Mucosa of stomach (tissue), 1 donor: ENCODE measurements around the gene CD28.

Source experiments
- H3K27me3 ChIP-seq: one replicate; pipeline ENCODE4 v1.7.0; 2013; ENCODE audit warnings: mild to moderate bottlenecking, low read length; ENCODE audit not compliant: control insufficient read depth, insufficient read depth
- H3K36me3 ChIP-seq: one replicate; pipeline ENCODE4 v1.7.0; 2013; ENCODE audit warnings: low read length; ENCODE audit not compliant: control insufficient read depth, insufficient read depth
- H3K4me1 ChIP-seq: one replicate; pipeline ENCODE4 v1.7.0; 2013; ENCODE audit warnings: mild to moderate bottlenecking, low read length; ENCODE audit not compliant: control insufficient read depth, insufficient read depth
- H3K4me3 ChIP-seq: one replicate; pipeline ENCODE4 v1.7.0; 2013; ENCODE audit warnings: low read length
- H3K9ac ChIP-seq: one replicate; pipeline ENCODE4 v1.7.0; 2013; ENCODE audit warnings: mild to moderate bottlenecking, low read length, moderate library complexity
- H3K9me3 ChIP-seq: one replicate; pipeline ENCODE4 v1.7.0; 2013; ENCODE audit warnings: mild to moderate bottlenecking, low read length, moderate library complexity; ENCODE audit not compliant: control insufficient read depth
- donor health status: Pancreatic carcinoma.

Gene CD28

GRCh38 chr2:203673933-203674332 is 32.5 kb upstream of the CD28 start:
- H3K4me3 ChIP-seq, result no peak overlapping the region
- H3K36me3 ChIP-seq, result no peaks in the 10 kb centered on the region
- H3K4me1 ChIP-seq, result peaks cover 10% of the 10 kb centered on the region
- H3K27me3 ChIP-seq, result no peaks in the 10 kb centered on the region
- no peaks in the 10 kb centered on the region for H3K9me3 ChIP-seq
- H3K9ac ChIP-seq, result no peak overlapping the region

- no peaks in the 10 kb centered on the region for H3K36me3 ChIP-seq
- peaks cover 10% of the 10 kb centered on the region for H3K4me1 ChIP-seq
- H3K9me3 ChIP-seq, result no peaks in the 10 kb centered on the region
- no peak overlapping the region for H3K4me3 ChIP-seq
- H3K27me3 ChIP-seq, result no peaks in the 10 kb centered on the region
- no peak overlapping the region for H3K9ac ChIP-seq
Observed at GRCh38 chr2:203675086-203675485, 31.4 kb upstream of the CD28 start.

- Histone ChIP-seq H3K36me3 (no peaks in the 10 kb centered on the region), H3K4me3 (no peak overlapping the region), H3K9ac (no peak overlapping the region), H3K27me3 (no peaks in the 10 kb centered on the region), H3K9me3 (no peaks in the 10 kb centered on the region), H3K4me1 (peaks cover 5% of the 10 kb centered on the region)
Observed at GRCh38 chr2:203678971-203679370, 27.5 kb upstream of the CD28 start.

- Histone ChIP-seq H3K9me3 (no peaks in the 10 kb centered on the region), H3K4me1 (peaks cover 9% of the 10 kb centered on the region), H3K9ac (no peak overlapping the region), H3K4me3 (no peak overlapping the region), H3K27me3 (no peaks in the 10 kb centered on the region), H3K36me3 (no peaks in the 10 kb centered on the region)
Observed at GRCh38 chr2:203679401-203679800, 27.0 kb upstream of the CD28 start.

- no peaks in the 10 kb centered on the region for H3K36me3 ChIP-seq
- no peaks in the 10 kb centered on the region for H3K27me3 ChIP-seq
- H3K9me3 ChIP-seq, result no peaks in the 10 kb centered on the region
- H3K9ac ChIP-seq, result no peak overlapping the region
- H3K4me1 ChIP-seq, result peaks cover 17% of the 10 kb centered on the region
- H3K4me3 ChIP-seq, result no peak overlapping the region
Observed at GRCh38 chr2:203681978-203682377, 24.5 kb upstream of the CD28 start.

GRCh38 chr2:203682688-203683130 is 23.7 kb upstream of the CD28 start:
- Histone ChIP-seq H3K9me3 (no peaks in the 10 kb centered on the region), H3K36me3 (no peaks in the 10 kb centered on the region), H3K4me1 (peaks cover 22% of the 10 kb centered on the region), H3K27me3 (no peaks in the 10 kb centered on the region), H3K4me3 (no peak overlapping the region), H3K9ac (no peak overlapping the region)

GRCh38 chr2:203683421-203683820 is 23.0 kb upstream of the CD28 start:
- peaks cover 22% of the 10 kb centered on the region for H3K4me1 ChIP-seq
- no peaks in the 10 kb centered on the region for H3K9me3 ChIP-seq
- H3K27me3 ChIP-seq, result no peaks in the 10 kb centered on the region
- H3K4me3 ChIP-seq, result no peak overlapping the region
- H3K9ac ChIP-seq, result no peak overlapping the region
- H3K36me3 ChIP-seq, result no peaks in the 10 kb centered on the region

GRCh38 chr2:203683932-203684556 is 22.4 kb upstream of the CD28 start:
- H3K4me3 ChIP-seq, result no peak overlapping the region
- no peaks in the 10 kb centered on the region for H3K36me3 ChIP-seq
- no peaks in the 10 kb centered on the region for H3K9me3 ChIP-seq
- H3K4me1 ChIP-seq, result peaks cover 22% of the 10 kb centered on the region
- no peaks in the 10 kb centered on the region for H3K27me3 ChIP-seq
- H3K9ac ChIP-seq, result no peak overlapping the region

- H3K4me1 ChIP-seq, result peaks cover 30% of the 10 kb centered on the region
- H3K9me3 ChIP-seq, result no peaks in the 10 kb centered on the region
- H3K4me3 ChIP-seq, result no peak overlapping the region
- no peak overlapping the region for H3K9ac ChIP-seq
- no peaks in the 10 kb centered on the region for H3K36me3 ChIP-seq
- H3K27me3 ChIP-seq, result no peaks in the 10 kb centered on the region
Observed at GRCh38 chr2:203685081-203685621, 21.3 kb upstream of the CD28 start.

- no peak overlapping the region for H3K9ac ChIP-seq
- H3K36me3 ChIP-seq, result no peaks in the 10 kb centered on the region
- H3K27me3 ChIP-seq, result no peaks in the 10 kb centered on the region
- no peaks in the 10 kb centered on the region for H3K9me3 ChIP-seq
- peaks cover 33% of the 10 kb centered on the region for H3K4me1 ChIP-seq
- no peak overlapping the region for H3K4me3 ChIP-seq
Observed at GRCh38 chr2:203685789-203686420, 20.5 kb upstream of the CD28 start.

- H3K4me3 ChIP-seq, result no peak overlapping the region
- no peaks in the 10 kb centered on the region for H3K36me3 ChIP-seq
- H3K27me3 ChIP-seq, result no peaks in the 10 kb centered on the region
- no peaks in the 10 kb centered on the region for H3K9me3 ChIP-seq
- H3K4me1 ChIP-seq, result peaks cover 33% of the 10 kb centered on the region
- no peak overlapping the region for H3K9ac ChIP-seq
Observed at GRCh38 chr2:203687165-203687564, 19.3 kb upstream of the CD28 start.

- Histone ChIP-seq H3K4me3 (no peak overlapping the region), H3K27me3 (no peaks in the 10 kb centered on the region), H3K4me1 (peaks cover 30% of the 10 kb centered on the region), H3K36me3 (no peaks in the 10 kb centered on the region), H3K9me3 (no peaks in the 10 kb centered on the region), H3K9ac (no peak overlapping the region)
Observed at GRCh38 chr2:203688798-203689197, 17.6 kb upstream of the CD28 start.
